ENCODE data around the gene CES2.

CES2 gene

GRCh38 chr16:66898207-66898606 lies 37.1 kb upstream of the CES2 start:
- no peak for DNase-seq (ENCODE audit: low read depth)
- H3K4me3 ChIP-seq (ENCODE audit: control insufficient read depth, low read depth, low read length), result no peak overlapping the region
- TF ChIP-seq CTCF (IDR thresholded peaks at IDR 0.05; ENCODE audit: control insufficient read depth, insufficient read depth, low read depth, low read length, missing control alignments), result no peak

- H3K4me3 ChIP-seq (ENCODE audit: control insufficient read depth, low read depth, low read length), result no peak overlapping the region
- TF ChIP-seq CTCF (IDR thresholded peaks at IDR 0.05; ENCODE audit: control insufficient read depth, insufficient read depth, low read depth, low read length, missing control alignments), result no peak
- DNase-seq (ENCODE audit: low read depth), result no peak
Observed at GRCh38 chr16:66898933-66899309, 36.4 kb upstream of the CES2 start.

GRCh38 chr16:66899310-66899944 lies 35.9 kb upstream of the CES2 start:
- no peak for DNase-seq (ENCODE audit: low read depth)
- no peak for TF ChIP-seq CTCF (IDR thresholded peaks at IDR 0.05; ENCODE audit: control insufficient read depth, insufficient read depth, low read depth, low read length, missing control alignments)
- no peak overlapping the region for H3K4me3 ChIP-seq (ENCODE audit: control insufficient read depth, low read depth, low read length)

- TF ChIP-seq CTCF (IDR thresholded peaks at IDR 0.05; ENCODE audit: control insufficient read depth, insufficient read depth, low read depth, low read length, missing control alignments), result no peak
- no peak overlapping the region for H3K4me3 ChIP-seq (ENCODE audit: control insufficient read depth, low read depth, low read length)
- DNase-seq (ENCODE audit: low read depth), result no peak
Observed at GRCh38 chr16:66899945-66900710, 35.2 kb upstream of the CES2 start.

- no peak overlapping the region for H3K4me3 ChIP-seq (ENCODE audit: control insufficient read depth, low read depth, low read length)
- no peak for TF ChIP-seq CTCF (IDR thresholded peaks at IDR 0.05; ENCODE audit: control insufficient read depth, insufficient read depth, low read depth, low read length, missing control alignments)
- DNase-seq (ENCODE audit: low read depth), result no peak
Observed at GRCh38 chr16:66900721-66901441, 34.4 kb upstream of the CES2 start.

- TF ChIP-seq CTCF (IDR thresholded peaks at IDR 0.05; ENCODE audit: control insufficient read depth, insufficient read depth, low read depth, low read length, missing control alignments), result no peak
- DNase-seq (ENCODE audit: low read depth), result no peak
- H3K4me3 ChIP-seq (ENCODE audit: control insufficient read depth, low read depth, low read length), result no peak overlapping the region
Observed at GRCh38 chr16:66901626-66902025, 33.7 kb upstream of the CES2 start.
